Measurements from ENCODE around the gene SLC7A10. TPM values are rescaled to one million over a fixed set of nuclear protein-coding genes. Genes with fewer than 3 reads are reported as not detected.
A peak's percentile ranks its signal among the peaks of the same experiment; 100 is the strongest.

The SLC7A10 gene
- total RNA-seq, 1 donor from 2014 or later: not detected

GRCh38 chr19:33239223-33239975, 13.7 kb upstream of the SLC7A10 start:
- no peak for TF ChIP-seq CTCF (IDR thresholded peaks at IDR 0.05; ENCODE audit: insufficient read depth, low read length, poor library complexity, severe bottlenecking)
- H3K27me3 ChIP-seq (ENCODE audit: control insufficient read depth, insufficient read depth, low read length): peaks cover 6% of the 10 kb centered on the region
- no peaks in the 10 kb centered on the region for H3K36me3 ChIP-seq (ENCODE audit: control insufficient read depth, insufficient read depth, low read length)
- no peak overlapping the region for H3K4me3 ChIP-seq (ENCODE audit: low read depth, low read length)
- no peak for DNase-seq (ENCODE audit: low read depth)

GRCh38 chr19:33238481-33239149, 13.0 kb upstream of the SLC7A10 start:
- DNase-seq (ENCODE audit: low read depth): no peak
- Histone ChIP-seq H3K27me3 (ENCODE audit: control insufficient read depth, insufficient read depth, low read length) (peaks cover 9% of the 10 kb centered on the region), H3K4me3 (ENCODE audit: low read depth, low read length) (no peak overlapping the region), H3K36me3 (ENCODE audit: control insufficient read depth, insufficient read depth, low read length) (no peaks in the 10 kb centered on the region)
- no peak for TF ChIP-seq CTCF (IDR thresholded peaks at IDR 0.05; ENCODE audit: insufficient read depth, low read length, poor library complexity, severe bottlenecking)

- Histone ChIP-seq H3K27me3 (ENCODE audit: control insufficient read depth, insufficient read depth, low read length) (peaks cover 16% of the 10 kb centered on the region), H3K4me3 (ENCODE audit: low read depth, low read length) (no peak overlapping the region), H3K36me3 (ENCODE audit: control insufficient read depth, insufficient read depth, low read length) (no peaks in the 10 kb centered on the region)
- DNase-seq (ENCODE audit: low read depth): no peak
- no peak for TF ChIP-seq CTCF (IDR thresholded peaks at IDR 0.05; ENCODE audit: insufficient read depth, low read length, poor library complexity, severe bottlenecking)
These were observed 11.2 kb upstream of the SLC7A10 start for GRCh38 chr19:33236696-33237390.

- no peak for TF ChIP-seq CTCF (IDR thresholded peaks at IDR 0.05; ENCODE audit: insufficient read depth, low read length, poor library complexity, severe bottlenecking)
- H3K36me3 ChIP-seq (ENCODE audit: control insufficient read depth, insufficient read depth, low read length): no peaks in the 10 kb centered on the region
- no peak for DNase-seq (ENCODE audit: low read depth)
- no peak overlapping the region for H3K4me3 ChIP-seq (ENCODE audit: low read depth, low read length)
- H3K27me3 ChIP-seq (ENCODE audit: control insufficient read depth, insufficient read depth, low read length): peaks cover 16% of the 10 kb centered on the region
These were observed 10.3 kb upstream of the SLC7A10 start for GRCh38 chr19:33235996-33236350.

GRCh38 chr19:33235269-33235995, 9.8 kb upstream of the SLC7A10 start:
- peak; percentile 90 for TF ChIP-seq CTCF (IDR thresholded peaks at IDR 0.05; ENCODE audit: insufficient read depth, low read length, poor library complexity, severe bottlenecking)
- H3K36me3 ChIP-seq (ENCODE audit: control insufficient read depth, insufficient read depth, low read length): no peaks in the 10 kb centered on the region
- peaks cover 16% of the 10 kb centered on the region for H3K27me3 ChIP-seq (ENCODE audit: control insufficient read depth, insufficient read depth, low read length)
- no peak for DNase-seq (ENCODE audit: low read depth)
- H3K4me3 ChIP-seq (ENCODE audit: low read depth, low read length): no peak overlapping the region

Measured in kidney epithelial cell (primary cell).